Measurements from ENCODE around the gene TMTC1. TPM values are rescaled to one million over a fixed set of nuclear protein-coding genes. Genes with fewer than 3 reads are reported as not detected.

TMTC1 gene
- total RNA-seq, 1 donor from 2014 or later: 0.57 TPM

GRCh38 chr12:29743801-29744200 lies 39.9 kb downstream of the TMTC1 start:
- Mint-ChIP-seq H3K27ac (no peak overlapping the region), H3K4me1 (ENCODE audit: low read depth) (no peaks in the 10 kb centered on the region), H3K4me3 (no peak overlapping the region), H3K9me3 (no peaks in the 10 kb centered on the region), H3K27me3 (ENCODE audit: insufficient read depth) (peaks cover 2% of the 10 kb centered on the region), H3K36me3 (ENCODE audit: low read depth) (no peaks in the 10 kb centered on the region)
- no peak for DNase-seq (ENCODE audit: low spot score)
- intact Hi-C loops (cut with micrococcal nuclease): no loop called here

- Mint-ChIP-seq H3K4me3 (no peak overlapping the region), H3K36me3 (ENCODE audit: low read depth) (no peaks in the 10 kb centered on the region), H3K27me3 (ENCODE audit: insufficient read depth) (peaks cover 2% of the 10 kb centered on the region), H3K4me1 (ENCODE audit: low read depth) (no peaks in the 10 kb centered on the region), H3K27ac (no peak overlapping the region), H3K9me3 (no peaks in the 10 kb centered on the region)
- intact Hi-C loops (cut with micrococcal nuclease): no loop called here
- no peak for DNase-seq (ENCODE audit: low spot score)
These were observed 40.7 kb downstream of the TMTC1 start for GRCh38 chr12:29743077-29743476.

DNA sequence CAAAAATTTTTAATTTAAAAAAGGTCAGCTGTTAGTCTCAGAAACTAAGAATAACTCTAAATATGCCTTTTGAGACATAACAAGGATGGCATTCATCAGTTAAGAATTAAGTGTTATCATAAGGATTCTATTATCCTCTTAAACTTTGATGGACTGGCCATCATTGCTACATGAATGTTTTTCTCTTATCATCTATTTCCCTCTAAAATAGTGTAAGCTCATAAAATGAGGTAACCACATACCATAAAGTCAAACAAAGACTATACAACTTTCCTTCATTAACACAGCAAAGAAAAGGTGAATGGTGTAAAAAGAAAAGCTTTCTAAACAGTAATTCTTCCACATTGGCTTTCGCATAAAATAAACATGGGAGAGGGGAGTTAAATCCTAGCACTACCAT lies 41.1 kb downstream of the TMTC1 start:
- H3K27me3 Mint-ChIP-seq (ENCODE audit: insufficient read depth): peaks cover 2% of the 10 kb centered on the region
- no peaks in the 10 kb centered on the region for H3K9me3 Mint-ChIP-seq
- no peak overlapping the region for H3K27ac Mint-ChIP-seq
- no peaks in the 10 kb centered on the region for H3K4me1 Mint-ChIP-seq (ENCODE audit: low read depth)
- H3K36me3 Mint-ChIP-seq (ENCODE audit: low read depth): no peaks in the 10 kb centered on the region
- no peak for DNase-seq (ENCODE audit: low spot score)
- H3K4me3 Mint-ChIP-seq: no peak overlapping the region
- intact Hi-C loops (cut with micrococcal nuclease): no loop called here

DNA sequence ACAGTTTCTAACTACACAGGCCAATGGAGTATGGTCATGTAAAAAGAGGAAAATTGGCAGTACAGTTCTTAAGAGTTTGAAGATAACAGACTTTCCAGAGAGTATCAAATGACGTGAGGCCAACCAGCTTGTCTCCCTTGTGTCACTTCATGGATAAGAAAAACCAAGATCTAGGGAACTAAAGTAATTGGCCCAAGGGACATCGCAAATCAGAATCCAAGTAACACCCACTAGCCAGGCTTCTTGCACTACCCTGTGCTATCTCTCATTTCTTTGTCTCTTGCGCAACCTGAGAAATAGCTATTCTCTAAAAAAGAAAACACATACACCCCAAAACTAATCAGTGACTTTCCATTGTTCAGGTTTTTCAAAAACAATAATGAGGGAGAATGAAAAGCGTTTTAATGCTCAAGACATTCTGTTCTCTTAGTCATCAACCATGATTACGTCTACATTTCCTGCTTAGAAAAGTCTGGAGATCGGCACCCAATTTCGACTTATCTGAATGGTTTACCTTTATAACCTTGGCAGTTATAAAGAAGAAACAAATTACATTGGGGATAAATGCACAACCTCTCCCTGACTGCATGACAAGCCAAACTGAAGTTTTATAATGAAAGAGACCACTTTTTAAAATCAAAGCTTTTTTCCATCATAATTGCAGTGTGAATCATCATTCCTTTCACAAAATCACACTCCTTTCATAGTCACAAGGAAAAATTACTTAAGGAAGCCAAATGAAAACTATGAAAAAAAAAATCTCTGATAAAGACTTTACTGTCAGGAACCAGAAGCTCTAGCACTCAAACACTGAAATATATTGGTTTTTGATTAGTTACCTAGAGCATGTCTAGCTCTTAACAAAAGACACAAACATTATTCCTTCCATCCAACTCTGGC lies 42.1 kb downstream of the TMTC1 start:
- Mint-ChIP-seq H3K36me3 (ENCODE audit: low read depth) (no peaks in the 10 kb centered on the region), H3K27ac (no peak overlapping the region), H3K4me1 (ENCODE audit: low read depth) (no peaks in the 10 kb centered on the region), H3K27me3 (ENCODE audit: insufficient read depth) (peaks cover 2% of the 10 kb centered on the region), H3K9me3 (no peaks in the 10 kb centered on the region), H3K4me3 (no peak overlapping the region)
- DNase-seq (ENCODE audit: low spot score): no peak
- intact Hi-C loops (cut with micrococcal nuclease): no loop called here

DNA sequence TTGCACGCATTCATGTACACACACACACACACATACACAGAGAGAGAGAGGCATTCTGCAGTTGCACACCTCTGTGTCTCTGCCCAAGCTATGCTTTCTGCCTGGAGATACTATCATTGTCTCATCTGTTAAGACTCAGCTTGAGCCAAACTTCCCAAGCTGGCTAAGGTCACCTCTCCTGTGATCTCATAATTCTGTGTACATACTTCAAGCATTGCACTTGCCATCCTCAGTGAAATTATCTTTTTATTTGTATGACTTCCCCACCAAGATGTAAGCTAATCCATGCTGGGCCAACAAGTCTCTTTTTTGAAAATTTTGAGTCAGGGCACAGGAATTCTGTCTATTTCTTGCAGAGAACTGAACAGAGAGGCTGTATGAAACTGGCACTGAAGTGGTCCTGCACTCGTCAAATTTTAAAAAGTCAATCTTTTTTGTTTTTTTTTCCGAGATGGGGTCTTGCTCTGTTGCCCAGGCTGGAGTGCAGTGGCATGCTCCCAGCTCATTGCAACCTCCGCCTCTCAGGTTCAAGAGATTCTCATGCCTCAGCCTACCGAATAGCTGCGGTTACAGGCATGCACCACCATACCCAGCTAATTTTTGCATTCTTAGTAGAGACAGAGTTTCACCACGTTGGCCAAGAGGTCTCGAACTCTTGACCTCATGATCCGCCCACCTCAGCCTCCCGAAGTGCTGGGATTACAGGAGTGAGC lies 44.3 kb downstream of the TMTC1 start:
- Mint-ChIP-seq H3K9me3 (no peaks in the 10 kb centered on the region), H3K4me1 (ENCODE audit: low read depth) (no peaks in the 10 kb centered on the region), H3K27ac (no peak overlapping the region), H3K4me3 (no peak overlapping the region), H3K36me3 (ENCODE audit: low read depth) (no peaks in the 10 kb centered on the region), H3K27me3 (ENCODE audit: insufficient read depth) (no peaks in the 10 kb centered on the region)
- intact Hi-C loops (cut with micrococcal nuclease): no loop called here
- DNase-seq (ENCODE audit: low spot score): no peak

- Mint-ChIP-seq H3K9me3 (no peaks in the 10 kb centered on the region), H3K27ac (no peak overlapping the region), H3K27me3 (ENCODE audit: insufficient read depth) (no peaks in the 10 kb centered on the region), H3K4me3 (no peak overlapping the region), H3K36me3 (ENCODE audit: low read depth) (no peaks in the 10 kb centered on the region), H3K4me1 (ENCODE audit: low read depth) (no peaks in the 10 kb centered on the region)
- DNase-seq (ENCODE audit: low spot score): no peak
- intact Hi-C loops (cut with micrococcal nuclease): no loop called here
These were observed 45.4 kb downstream of the TMTC1 start for GRCh38 chr12:29738365-29738764.

DNA sequence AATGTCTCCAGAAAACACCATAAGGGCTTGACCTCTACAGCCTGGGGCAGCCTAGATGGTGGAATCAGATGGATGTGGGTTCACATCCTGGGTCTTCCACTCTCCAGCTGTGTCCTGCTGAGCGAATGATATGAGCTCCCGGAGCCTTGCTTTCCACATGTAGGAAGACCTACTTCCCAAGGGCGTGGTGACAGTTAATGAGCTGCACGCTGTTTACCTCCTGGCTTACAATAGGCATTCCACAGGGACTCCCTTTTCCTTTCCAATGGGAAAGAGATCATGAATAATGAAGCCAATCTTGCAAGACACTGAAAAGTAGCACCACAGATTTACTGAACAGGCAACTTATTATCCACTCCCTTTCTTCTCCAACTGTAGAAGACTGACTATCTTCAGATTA lies 46.1 kb downstream of the TMTC1 start:
- H3K4me3 Mint-ChIP-seq: no peak overlapping the region
- no peak for DNase-seq (ENCODE audit: low spot score)

DNA sequence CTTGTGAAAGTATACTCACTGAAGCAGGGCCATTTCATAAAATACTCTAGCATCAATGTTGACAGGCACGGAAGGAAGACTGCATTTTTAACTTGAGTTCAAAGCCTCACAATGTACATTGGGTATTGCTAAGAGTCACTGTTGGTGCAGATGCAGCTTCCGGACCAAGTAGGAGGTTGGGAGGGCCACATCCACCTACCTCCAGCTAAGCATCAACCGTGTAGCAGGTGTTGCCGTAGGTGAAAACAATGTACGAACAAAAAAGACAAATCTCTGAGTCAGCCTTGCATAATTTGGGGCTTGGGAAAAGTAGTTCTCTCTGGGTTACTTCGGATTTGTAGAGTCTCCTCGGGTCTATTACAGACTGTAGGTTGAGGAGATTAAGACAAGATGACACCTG lies 48.1 kb downstream of the TMTC1 start:
- Mint-ChIP-seq H3K27ac (no peak overlapping the region), H3K4me1 (ENCODE audit: low read depth) (no peaks in the 10 kb centered on the region), H3K36me3 (ENCODE audit: low read depth) (no peaks in the 10 kb centered on the region), H3K27me3 (ENCODE audit: insufficient read depth) (no peaks in the 10 kb centered on the region), H3K4me3 (no peak overlapping the region), H3K9me3 (no peaks in the 10 kb centered on the region)
- DNase-seq (ENCODE audit: low spot score): no peak
- intact Hi-C loops (cut with micrococcal nuclease): no loop called here

More for the DNA sequence above, 46.1 kb downstream of the TMTC1 start:
- Mint-ChIP-seq H3K27ac (no peak overlapping the region), H3K4me1 (ENCODE audit: low read depth) (no peaks in the 10 kb centered on the region), H3K36me3 (ENCODE audit: low read depth) (no peaks in the 10 kb centered on the region), H3K9me3 (no peaks in the 10 kb centered on the region), H3K27me3 (ENCODE audit: insufficient read depth) (no peaks in the 10 kb centered on the region)
- intact Hi-C loops (cut with micrococcal nuclease): no loop called here

DNA sequence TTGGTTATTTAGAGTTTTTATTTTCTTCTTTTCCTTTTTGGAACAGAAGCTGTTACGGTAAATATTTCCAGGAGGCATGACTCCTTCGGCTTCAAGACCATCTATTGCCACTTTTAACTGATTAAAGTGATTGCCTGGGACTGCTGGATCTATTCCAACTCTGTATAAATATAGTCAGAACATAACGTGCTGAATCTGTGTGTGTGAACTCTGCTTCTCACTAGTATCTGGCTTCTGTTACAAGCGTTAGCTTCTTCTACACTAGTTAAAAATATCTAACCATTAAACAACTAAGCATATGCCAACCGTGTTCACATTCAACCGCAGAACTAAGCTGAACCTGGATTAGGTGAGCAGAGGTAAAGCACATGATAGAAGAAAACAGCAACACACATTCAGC lies 49.0 kb downstream of the TMTC1 start:
- intact Hi-C loops (cut with micrococcal nuclease): no loop called here
- Mint-ChIP-seq H3K27me3 (ENCODE audit: insufficient read depth) (no peaks in the 10 kb centered on the region), H3K4me1 (ENCODE audit: low read depth) (no peaks in the 10 kb centered on the region), H3K4me3 (no peak overlapping the region), H3K9me3 (no peaks in the 10 kb centered on the region), H3K27ac (no peak overlapping the region), H3K36me3 (ENCODE audit: low read depth) (no peaks in the 10 kb centered on the region)
- DNase-seq (ENCODE audit: low spot score): no peak

DNA sequence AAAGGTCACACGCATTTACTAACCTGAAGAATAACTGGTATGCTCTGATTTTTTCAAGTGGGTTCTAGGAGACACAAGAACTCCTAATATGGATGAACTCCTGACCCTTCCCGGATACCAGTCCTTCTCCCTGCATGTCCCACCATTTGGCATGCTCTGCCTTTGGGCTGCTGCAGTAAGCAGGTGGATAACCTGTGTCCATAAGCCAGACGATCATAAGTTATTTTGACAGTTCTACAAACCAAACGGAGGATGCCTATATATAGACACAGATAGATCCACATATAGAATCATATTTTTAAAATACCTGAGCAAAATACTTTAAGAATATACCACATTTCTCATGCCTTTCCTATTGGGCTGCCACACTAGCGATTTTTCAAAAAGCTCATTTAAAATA lies 49.4 kb downstream of the TMTC1 start:
- Mint-ChIP-seq H3K4me3 (no peak overlapping the region), H3K27ac (no peak overlapping the region), H3K36me3 (ENCODE audit: low read depth) (no peaks in the 10 kb centered on the region), H3K9me3 (no peaks in the 10 kb centered on the region), H3K4me1 (ENCODE audit: low read depth) (no peaks in the 10 kb centered on the region), H3K27me3 (ENCODE audit: insufficient read depth) (no peaks in the 10 kb centered on the region)
- no peak for DNase-seq (ENCODE audit: low spot score)
- intact Hi-C loops (cut with micrococcal nuclease): no loop called here

GRCh38 chr12:29733501-29733900 lies 50.2 kb downstream of the TMTC1 start:
- no peak for DNase-seq (ENCODE audit: low spot score)
- Mint-ChIP-seq H3K9me3 (no peaks in the 10 kb centered on the region), H3K4me3 (no peak overlapping the region), H3K27me3 (ENCODE audit: insufficient read depth) (no peaks in the 10 kb centered on the region), H3K36me3 (ENCODE audit: low read depth) (no peaks in the 10 kb centered on the region), H3K27ac (no peak overlapping the region), H3K4me1 (ENCODE audit: low read depth) (no peaks in the 10 kb centered on the region)
- intact Hi-C loops (cut with micrococcal nuclease): no loop called here

GRCh38 chr12:29733060-29733459 lies 50.7 kb downstream of the TMTC1 start:
- H3K27me3 Mint-ChIP-seq (ENCODE audit: insufficient read depth): no peaks in the 10 kb centered on the region
- no peaks in the 10 kb centered on the region for H3K4me1 Mint-ChIP-seq (ENCODE audit: low read depth)
- DNase-seq (ENCODE audit: low spot score): no peak
- intact Hi-C loops (cut with micrococcal nuclease): no loop called here
- no peak overlapping the region for H3K27ac Mint-ChIP-seq
- H3K36me3 Mint-ChIP-seq (ENCODE audit: low read depth): no peaks in the 10 kb centered on the region
- H3K4me3 Mint-ChIP-seq: no peak overlapping the region
- H3K9me3 Mint-ChIP-seq: no peaks in the 10 kb centered on the region

DNA sequence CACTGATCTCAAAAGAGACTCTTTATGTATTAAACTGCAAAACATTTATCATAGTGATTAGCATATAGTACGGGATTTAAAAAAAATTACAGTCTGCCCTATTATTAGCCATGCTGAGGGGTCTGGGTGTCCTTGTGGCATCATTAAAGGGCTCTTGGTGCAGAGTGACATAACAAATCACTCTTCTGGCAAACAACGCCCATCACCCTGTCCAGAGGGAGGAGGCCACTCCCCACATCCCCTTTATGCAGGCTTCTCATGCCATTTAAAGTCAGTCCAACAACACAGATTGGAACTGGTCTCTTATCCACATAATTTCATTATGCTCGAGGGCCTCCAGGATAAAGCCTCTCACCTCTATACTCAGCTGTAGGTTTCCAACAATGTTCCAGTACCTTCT lies 51.1 kb downstream of the TMTC1 start:
- no peaks in the 10 kb centered on the region for H3K36me3 Mint-ChIP-seq (ENCODE audit: low read depth)
- no peaks in the 10 kb centered on the region for H3K9me3 Mint-ChIP-seq
- no peaks in the 10 kb centered on the region for H3K4me1 Mint-ChIP-seq (ENCODE audit: low read depth)
- no peaks in the 10 kb centered on the region for H3K27me3 Mint-ChIP-seq (ENCODE audit: insufficient read depth)
- no peak for DNase-seq (ENCODE audit: low spot score)
- intact Hi-C loops (cut with micrococcal nuclease): no loop called here
- H3K4me3 Mint-ChIP-seq: no peak overlapping the region
- no peak overlapping the region for H3K27ac Mint-ChIP-seq
